ENCODE results near the gene SLC12A3.

The SLC12A3 gene

DNA sequence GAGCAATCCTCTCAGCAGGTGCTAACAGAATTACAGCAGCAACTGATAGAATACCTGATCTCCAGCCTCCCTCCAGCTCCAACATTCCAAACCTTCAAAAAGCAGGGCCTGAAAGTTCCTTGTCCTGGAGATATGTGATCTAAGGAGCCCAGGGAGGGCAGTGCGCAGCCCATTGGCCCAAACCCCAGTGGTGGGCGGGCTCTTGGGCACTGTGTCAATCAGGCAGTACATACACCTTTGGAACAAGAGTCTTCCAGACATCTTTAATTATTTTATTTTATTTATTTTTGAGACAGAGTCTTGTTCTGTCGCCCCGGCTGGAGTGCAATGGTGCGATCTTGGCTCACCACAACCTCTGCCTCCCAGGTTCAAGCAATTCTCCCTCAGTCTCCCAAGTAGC lies 24.2 kb downstream of the SLC12A3 start:
- FAIRE-seq (no peak), DNase-seq (ENCODE audit: low spot score) (no peak)

DNA sequence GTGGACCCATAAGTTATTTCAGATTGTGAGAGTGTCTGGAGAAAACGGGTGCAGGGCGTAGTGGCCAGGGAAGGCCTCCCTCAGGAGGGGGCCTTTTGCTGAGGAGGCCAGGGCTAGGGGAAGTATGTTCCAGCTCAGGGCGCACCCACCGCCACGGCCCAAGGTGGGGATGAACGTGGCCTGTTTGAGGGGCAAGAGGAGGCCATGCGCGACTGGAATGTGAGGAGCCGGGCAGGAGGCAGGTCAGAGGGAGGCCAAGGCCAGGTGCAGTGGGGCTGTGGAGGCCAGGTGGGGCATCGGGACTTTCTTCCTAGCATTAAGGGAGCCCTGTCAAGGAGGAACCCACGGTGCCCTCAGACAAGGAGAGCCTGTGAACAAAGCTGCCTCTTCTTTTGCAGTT lies 26.7 kb downstream of the SLC12A3 start:
- DNase-seq (ENCODE audit: low spot score), result no peak
- FAIRE-seq, result no peak

DNA sequence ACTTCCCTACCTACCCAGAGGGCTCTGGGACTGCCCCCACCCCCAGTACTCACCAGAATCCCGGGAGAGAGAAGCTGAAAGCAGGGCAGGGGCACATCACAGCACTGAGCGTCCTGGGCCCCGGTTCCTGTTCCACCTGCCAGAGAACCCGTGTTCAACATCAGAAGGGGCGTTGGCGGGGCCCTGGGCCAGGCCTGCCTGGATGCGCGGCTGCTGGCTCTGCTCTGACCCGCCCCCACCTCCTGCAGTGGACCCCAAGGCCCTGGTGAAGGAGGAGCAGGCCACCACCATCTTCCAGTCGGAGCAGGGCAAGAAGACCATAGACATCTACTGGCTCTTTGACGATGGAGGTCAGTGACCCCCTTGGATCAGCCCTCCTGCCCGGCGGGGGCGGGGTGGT lies 27.7 kb downstream of the SLC12A3 start:
- no peak for FAIRE-seq
- no peak for DNase-seq (ENCODE audit: low spot score)

DNA sequence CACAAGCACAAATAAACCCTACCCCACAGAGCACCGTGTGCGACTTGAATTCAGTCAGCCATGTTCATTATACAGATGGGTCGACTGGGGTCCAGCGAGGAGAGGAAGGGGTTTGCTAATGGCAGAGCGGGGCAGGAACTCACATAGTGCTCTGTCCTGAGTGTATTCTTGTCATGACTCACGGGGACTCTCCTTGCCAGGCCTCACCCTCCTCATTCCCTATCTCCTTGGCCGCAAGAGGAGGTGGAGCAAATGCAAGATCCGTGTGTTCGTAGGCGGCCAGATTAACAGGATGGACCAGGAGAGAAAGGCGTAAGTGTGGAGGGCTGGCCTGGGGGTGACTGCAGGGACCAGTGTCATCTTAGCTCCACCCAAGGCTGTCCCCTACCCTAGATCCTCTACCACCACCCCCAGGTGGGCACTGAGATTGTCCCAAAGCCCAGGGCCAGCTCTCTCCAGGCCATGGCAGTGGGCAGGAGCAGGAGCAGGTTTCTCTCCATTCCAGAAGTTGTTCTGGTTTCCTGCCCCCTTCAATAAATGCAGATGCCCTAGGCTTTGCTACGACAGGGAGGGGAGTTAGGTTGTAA lies 29.4 kb downstream of the SLC12A3 start:
- FAIRE-seq, result no peak
- no peak for DNase-seq (ENCODE audit: low spot score)

DNA sequence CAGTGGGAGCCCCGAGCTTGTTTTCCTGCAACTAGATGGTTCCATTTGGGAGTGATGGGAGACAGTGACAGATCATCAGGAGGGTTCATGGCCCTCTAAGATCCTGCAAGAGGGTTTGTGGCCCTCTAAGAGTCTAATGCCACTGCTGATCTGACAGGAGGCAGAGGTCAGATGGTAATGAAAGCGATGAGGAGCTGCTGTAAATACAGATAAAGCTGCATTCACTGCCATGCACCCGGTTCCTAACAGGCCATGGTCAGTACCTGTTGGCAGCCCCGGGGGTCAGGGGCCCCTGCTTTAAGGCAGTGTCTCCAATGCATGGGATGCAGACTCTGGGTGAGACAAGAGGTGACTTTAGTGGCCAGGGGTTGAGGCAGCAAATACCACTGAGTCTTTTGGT lies 30.8 kb downstream of the SLC12A3 start:
- no peak for DNase-seq (ENCODE audit: low spot score)
- FAIRE-seq, result no peak

DNA sequence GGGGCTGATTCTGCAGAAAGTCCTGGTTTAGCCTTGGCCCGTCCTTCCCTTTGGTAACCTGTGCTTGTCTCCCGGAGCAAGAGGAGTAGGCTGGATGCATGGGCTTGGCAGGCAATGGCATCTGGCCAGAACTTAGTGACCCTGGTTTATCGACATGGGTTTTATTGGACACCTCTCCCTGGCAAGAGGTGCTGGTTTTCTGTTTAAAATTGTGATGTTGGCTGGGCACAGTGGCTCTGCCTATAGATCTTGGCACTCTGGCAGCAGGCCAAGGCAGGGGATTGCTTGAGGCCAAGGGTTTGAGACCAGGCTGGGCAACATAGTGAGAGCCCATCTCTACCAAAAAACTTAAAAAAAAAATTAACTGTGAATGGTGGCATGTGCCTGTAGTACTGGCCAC lies 31.2 kb downstream of the SLC12A3 start:
- DNase-seq (ENCODE audit: low spot score), result no peak
- FAIRE-seq, result no peak

GRCh38 chr16:56897026-56897799 lies 32.2 kb downstream of the SLC12A3 start:
- FAIRE-seq, result no peak
- no peak for DNase-seq (ENCODE audit: low spot score)

- DNase-seq (ENCODE audit: low spot score) (no peak), FAIRE-seq (no peak)
Measured at GRCh38 chr16:56898847-56899246, 33.8 kb downstream of the SLC12A3 start.

DNA sequence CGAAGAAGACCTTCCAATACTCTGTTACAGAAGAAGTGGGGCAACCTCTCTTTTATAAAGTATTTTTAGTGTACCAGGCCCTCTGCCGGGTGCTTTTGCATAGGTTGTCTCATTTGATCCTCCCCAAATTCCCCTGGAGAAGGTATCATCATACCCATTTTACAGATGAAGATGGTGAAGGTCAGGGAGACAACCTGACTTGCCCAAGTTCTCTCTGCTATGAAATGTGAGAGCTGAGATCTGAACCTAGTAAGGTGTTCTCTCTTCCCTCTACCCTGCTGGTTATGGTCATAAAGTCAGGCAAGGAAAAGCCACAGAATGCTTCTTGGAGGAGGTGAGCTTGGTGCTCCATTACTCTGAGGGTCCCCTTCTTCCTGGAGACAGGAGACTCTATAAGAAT lies 38.9 kb downstream of the SLC12A3 start:
- no peak for FAIRE-seq
- no peak for DNase-seq (ENCODE audit: low spot score)

- no peak for FAIRE-seq
- DNase-seq (ENCODE audit: low spot score), result no peak
Measured at GRCh38 chr16:56907401-56907800, 42.4 kb downstream of the SLC12A3 start.

DNA sequence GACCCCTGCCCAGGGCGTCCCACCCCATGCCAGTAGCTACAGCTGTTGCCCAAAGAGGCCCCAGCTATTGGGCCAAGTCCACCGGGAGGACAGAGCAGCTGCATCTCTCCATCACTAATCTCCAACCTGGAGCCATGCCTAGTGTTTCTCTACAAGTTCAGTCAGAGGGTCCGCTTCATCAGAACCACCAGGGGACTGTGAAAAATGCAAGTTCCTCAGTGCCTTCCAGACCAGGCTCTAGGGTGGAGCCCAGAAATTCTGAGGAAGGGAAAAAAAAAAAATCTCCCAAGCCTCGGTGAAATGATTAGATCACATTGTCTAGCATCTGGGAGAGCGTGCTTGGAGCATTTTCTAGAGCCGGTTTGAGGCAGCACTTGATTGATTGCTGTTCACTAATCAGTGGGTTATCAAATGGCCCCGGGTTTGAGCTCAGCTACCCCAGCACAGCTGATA lies 44.5 kb downstream of the SLC12A3 start:
- no peak for DNase-seq (ENCODE audit: low spot score)
- FAIRE-seq, result no peak

- DNase-seq (ENCODE audit: low spot score) (no peak), FAIRE-seq (no peak)
Measured at GRCh38 chr16:56910112-56910511, 45.1 kb downstream of the SLC12A3 start.

DNA sequence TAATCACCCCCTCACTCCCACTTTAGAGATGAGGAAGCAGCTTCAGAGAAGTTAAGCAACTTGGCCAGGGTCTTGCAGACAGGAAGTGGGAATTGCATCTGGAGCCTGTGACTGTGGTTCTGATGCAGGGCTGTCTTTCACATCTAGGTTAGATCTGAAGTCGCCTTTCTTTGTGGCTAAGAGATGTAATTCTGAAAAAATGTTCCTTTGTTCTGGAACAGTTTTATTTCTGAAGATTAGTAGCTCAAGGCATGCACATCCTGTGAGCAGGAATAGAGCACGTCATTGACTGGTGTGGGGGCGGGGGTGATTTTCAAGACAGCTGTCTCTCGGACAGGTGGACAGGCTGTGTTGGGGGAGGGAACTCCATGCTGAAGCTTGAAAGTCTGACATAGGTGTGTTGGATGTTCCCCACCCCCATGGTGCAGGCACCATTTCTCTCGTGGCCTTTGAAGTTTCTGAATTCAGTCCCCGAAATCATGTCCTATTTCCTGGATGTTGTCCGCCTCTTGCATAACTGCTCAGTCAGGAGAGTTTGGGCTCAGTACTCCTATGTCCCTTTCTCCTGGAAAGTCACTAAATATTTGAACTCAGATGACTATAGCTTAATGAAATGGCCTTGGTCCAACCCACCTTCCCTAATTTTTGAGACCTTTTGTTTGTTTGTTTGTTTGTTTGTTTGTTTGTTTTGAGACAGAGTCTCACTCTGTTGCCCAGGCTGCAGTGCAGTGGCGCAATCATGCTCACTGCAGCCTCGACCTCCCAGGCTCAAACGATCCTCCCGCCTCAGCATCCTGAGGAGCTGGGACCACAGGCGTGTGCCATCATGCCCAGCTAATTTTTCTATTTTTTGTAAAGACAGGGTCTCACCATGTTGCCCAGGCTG lies 45.9 kb downstream of the SLC12A3 start:
- no peak for FAIRE-seq
- peak; percentile 72 for DNase-seq (ENCODE audit: low spot score)

GRCh38 chr16:56911771-56912571 lies 47.0 kb downstream of the SLC12A3 start:
- peak; percentile 57 for DNase-seq (ENCODE audit: low spot score)

GRCh38 chr16:56912746-56913708 lies 48.0 kb downstream of the SLC12A3 start:
- FAIRE-seq (peak; percentile 55), DNase-seq (ENCODE audit: low spot score) (peak; percentile 49)

More at GRCh38 chr16:56911771-56912571, 47.0 kb downstream of the SLC12A3 start:
- FAIRE-seq, result no peak

- no peak for FAIRE-seq
Measured at GRCh38 chr16:56914896-56915295, 49.9 kb downstream of the SLC12A3 start.

GRCh38 chr16:56915336-56916119 lies 50.5 kb downstream of the SLC12A3 start:
- DNase-seq (ENCODE audit: low spot score), result no peak
- FAIRE-seq, result no peak

More at GRCh38 chr16:56914896-56915295, 49.9 kb downstream of the SLC12A3 start:
- DNase-seq (ENCODE audit: low spot score), result no peak

GRCh38 chr16:56916571-56917403 lies 51.8 kb downstream of the SLC12A3 start:
- DNase-seq (ENCODE audit: low spot score) (no peak), FAIRE-seq (no peak)
